Keratinocyte (primary cell): ENCODE results near the gene HLA-DMA. TPM values are rescaled to one million over a fixed set of nuclear protein-coding genes. Genes with fewer than 3 reads are reported as not detected.

Source experiments
- DNase-seq: peaks from one replicate; pipeline ENCODE4 v3.0.0-alpha.2; 2011; ENCODE audit warnings: low read depth, missing footprints, low spot score
- FAIRE-seq: peaks from 2 replicates; lab custom pipeline; 2011; peaks lifted over from hg19 to GRCh38; lab: Jason Lieb, UNC
- H2AFZ ChIP-seq: 2 replicates; pipeline ENCODE4 v1.6.0; 2012; ENCODE audit warnings: low read length, control low read depth, inconsistent platforms; ENCODE audit not compliant: control insufficient read depth
- H3K27ac ChIP-seq: 2 replicates; pipeline ENCODE4 v1.5.1; 2011; ENCODE audit warnings: low read length; ENCODE audit not compliant: control insufficient read depth, insufficient read depth
- H3K27me3 ChIP-seq: 3 replicates; pipeline ENCODE4 v1.6.0; 2011; ENCODE audit warnings: low read length; ENCODE audit not compliant: control insufficient read depth, insufficient read depth; ENCODE audit errors: extremely low read depth
- H3K36me3 ChIP-seq, 2 experiments: 2 replicates in 1 of 2; 3 replicates in 1 of 2; pipeline ENCODE4 v1.5.1; 2011; ENCODE audit warnings: low read length in 2 of 2, mild to moderate bottlenecking in 1 of 2; ENCODE audit not compliant: control insufficient read depth in 2 of 2, insufficient read depth in 2 of 2; ENCODE audit errors: extremely low read depth in 1 of 2
- H3K4me1 ChIP-seq: 3 replicates; pipeline ENCODE4 v1.5.1; 2011; ENCODE audit warnings: low read length; ENCODE audit not compliant: control insufficient read depth, insufficient read depth; ENCODE audit errors: extremely low read depth
- H3K4me2 ChIP-seq: 3 replicates; pipeline ENCODE4 v1.6.0; 2011; ENCODE audit warnings: low read depth, low read length; ENCODE audit not compliant: control insufficient read depth, insufficient read depth; ENCODE audit errors: extremely low read depth
- H3K4me3 ChIP-seq, 3 experiments: fragments of 200-600 bp in 1 of 3; sonication (generic) in 1 of 3; 2 replicates in 2 of 3; 3 replicates in 1 of 3; pipeline ENCODE4 v1.5.1; 2011 to 2016; ENCODE audit warnings: low read length in 3 of 3, mild to moderate bottlenecking in 3 of 3, control low read depth in 2 of 3, inconsistent platforms in 1 of 3, low read depth in 1 of 3, mixed read lengths in 1 of 3, mixed run types in 1 of 3, moderate library complexity in 1 of 3; ENCODE audit not compliant: control insufficient read depth in 2 of 3, insufficient read depth in 2 of 3; ENCODE audit errors: extremely low read depth in 1 of 3
- H3K79me2 ChIP-seq: 2 replicates; pipeline ENCODE4 v1.6.0; 2012; ENCODE audit warnings: low read length; ENCODE audit not compliant: control insufficient read depth, insufficient read depth
- H3K9ac ChIP-seq: 3 replicates; pipeline ENCODE4 v1.6.0; 2011; ENCODE audit warnings: low read length; ENCODE audit not compliant: control insufficient read depth, insufficient read depth; ENCODE audit errors: extremely low read depth
- H3K9me1 ChIP-seq: 3 replicates; pipeline ENCODE4 v1.6.0; 2011; ENCODE audit warnings: low read length; ENCODE audit not compliant: control insufficient read depth, insufficient read depth; ENCODE audit errors: extremely low read depth
- H3K9me3 ChIP-seq: 2 replicates; pipeline ENCODE4 v1.5.1; 2012; ENCODE audit warnings: low read depth, low read length; ENCODE audit not compliant: control insufficient read depth
- H4K20me1 ChIP-seq: 3 replicates; pipeline ENCODE4 v1.6.0; 2011; ENCODE audit warnings: low read length; ENCODE audit not compliant: control insufficient read depth, insufficient read depth; ENCODE audit errors: extremely low read depth
- CTCF ChIP-seq, 3 experiments: IDR thresholded peaks in 1 of 3; conservative IDR thresholded peaks in 1 of 3; optimal IDR thresholded peaks in 1 of 3; 2 replicates in 2 of 3; 3 replicates in 1 of 3; pipeline versions ENCODE3 to v1.5.1; 2011; ENCODE audit warnings: low read length in 3 of 3, mild to moderate bottlenecking in 3 of 3, moderate library complexity in 2 of 3, control low read depth in 1 of 3, inconsistent platforms in 1 of 3; ENCODE audit not compliant: insufficient read depth in 2 of 3; ENCODE audit errors: extremely low read depth in 1 of 3
- EZH2 ChIP-seq: IDR thresholded peaks from one replicate; pipeline ENCODE4 v1.6.1; 2012; ENCODE audit warnings: inconsistent platforms, mild to moderate bottlenecking, low read length, moderate library complexity
- dilution Hi-C: fragments of 300-500 bp; cut with MboI; formaldehyde crosslinking; loops from one replicate; pipeline ENCODE4 v1.7.0; 2020; ENCODE audit warnings: low sequenced_read_pairs; ENCODE audit not compliant: extremely low pct_ligation_motif_present
- polyA plus RNA-seq, 5 experiments: library from polyadenylated mRNA; depleted of rRNA in 3 of 5; stranded (reverse) in 3 of 5; stranded (forward) in 1 of 5; unstranded in 1 of 5; fragments of >200 nt; gene quantifications; 1 replicate in 1 of 5; 2 replicates in 3 of 5; 3 replicates in 1 of 5; pipeline versions ENCODE4 v1.2.1 to v1.2.3, GENCODE V29; 2011 to 2012; ENCODE audit warnings: missing spikeins in 2 of 5, low read depth in 1 of 5, low replicate concordance in 1 of 5

HLA-DMA gene
- polyA plus RNA-seq, 1 donor (not counting 4 experiments of a cell fraction or from before 2014, with no cell fraction given): 2.6 TPM

DNA sequence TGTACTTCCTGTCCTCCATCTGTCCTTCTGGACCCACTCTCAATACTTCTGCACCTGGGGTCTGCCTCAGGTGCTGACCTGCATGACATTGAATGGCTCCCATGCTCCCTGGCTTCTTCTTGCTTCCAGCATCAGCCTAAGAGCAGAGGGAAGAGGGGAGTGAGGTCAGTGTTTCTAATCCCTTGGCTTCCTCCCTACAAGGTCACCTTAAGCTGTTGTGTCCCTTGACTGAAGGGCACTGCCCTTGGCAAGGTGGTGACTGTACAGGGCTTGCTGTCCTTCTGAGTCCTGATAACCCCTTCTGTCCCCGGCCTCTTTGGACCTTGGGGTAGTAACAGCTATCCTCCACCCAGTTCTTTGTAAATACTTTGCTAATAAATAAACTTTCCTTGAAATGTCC is 21.7 kb downstream of the HLA-DMA start:
- H3K4me3 ChIP-seq: no peak overlapping the region
- no peaks in the 10 kb centered on the region for H3K9me3 ChIP-seq
- H4K20me1 ChIP-seq: no peaks in the 10 kb centered on the region
- H2AFZ ChIP-seq: no peak overlapping the region
- H3K27ac ChIP-seq: no peak overlapping the region
- no peak for TF ChIP-seq CTCF (optimal IDR thresholded peaks at IDR 0.05 in 1 of 3, IDR thresholded peaks at IDR 0.05 in 1 of 3, conservative IDR thresholded peaks at IDR 0.05 in 1 of 3; ENCODE audit: extremely low read depth in 1 of 3, insufficient read depth in 2 of 3, low read length in 3 of 3)
- DNase-seq (no peak), FAIRE-seq (no peak)
- peaks cover 19% of the 10 kb centered on the region for H3K27me3 ChIP-seq
- dilution Hi-C loops: no loop called here
- H3K36me3 ChIP-seq: no peaks in the 10 kb centered on the region
- H3K4me2 ChIP-seq: no peak overlapping the region
- H3K4me1 ChIP-seq: no peaks in the 10 kb centered on the region
- H3K9me1 ChIP-seq: no peaks in the 10 kb centered on the region
- no peak overlapping the region for H3K9ac ChIP-seq
- no peaks in the 10 kb centered on the region for H3K79me2 ChIP-seq

DNA sequence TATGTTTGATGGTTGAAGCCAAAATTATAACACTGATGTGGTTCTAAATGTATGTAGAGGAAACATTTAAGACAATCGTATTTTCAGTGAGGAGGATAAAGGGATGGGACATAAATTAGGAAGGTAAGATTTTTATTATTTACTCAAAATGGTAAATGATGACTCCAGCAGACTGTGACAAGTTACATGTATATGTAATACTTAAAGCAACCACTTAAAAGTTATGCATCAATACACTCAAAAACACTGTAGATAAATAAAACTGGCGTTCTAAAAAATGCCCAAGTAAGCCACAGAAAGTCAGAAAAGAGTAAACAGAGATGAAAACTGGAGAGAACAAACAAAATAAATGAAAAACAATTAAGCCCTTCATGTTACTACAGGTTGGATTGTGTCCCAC is 30.8 kb downstream of the HLA-DMA start:
- H3K9ac ChIP-seq: no peak overlapping the region
- no peaks in the 10 kb centered on the region for H3K4me1 ChIP-seq
- no peaks in the 10 kb centered on the region for H3K79me2 ChIP-seq
- peaks cover 2% of the 10 kb centered on the region for H3K27me3 ChIP-seq
- H3K4me3 ChIP-seq: no peak overlapping the region
- H3K4me2 ChIP-seq: no peak overlapping the region
- H2AFZ ChIP-seq: no peak overlapping the region
- no peaks in the 10 kb centered on the region for H4K20me1 ChIP-seq
- no peak for DNase-seq
- no peaks in the 10 kb centered on the region for H3K9me1 ChIP-seq
- H3K36me3 ChIP-seq: no peaks in the 10 kb centered on the region
- H3K27ac ChIP-seq: no peak overlapping the region
- dilution Hi-C loops: no loop called here
- TF ChIP-seq CTCF (optimal IDR thresholded peaks at IDR 0.05 in 1 of 3, IDR thresholded peaks at IDR 0.05 in 1 of 3, conservative IDR thresholded peaks at IDR 0.05 in 1 of 3; ENCODE audit: extremely low read depth in 1 of 3, insufficient read depth in 2 of 3, low read length in 3 of 3) (no peak), EZH2 (no peak)
- FAIRE-seq: no peak
- no peaks in the 10 kb centered on the region for H3K9me3 ChIP-seq
